Loucy (cell line): ENCODE data around the gene MYOD1.

Source experiments
- H2AFZ ChIP-seq: fragments of 200-600 bp; sonication (generic); 2 replicates; pipeline ENCODE4 v1.6.0; 2016; ENCODE audit warnings: antibody characterized with exemption, mild to moderate bottlenecking, low read length, moderate library complexity
- H3F3A ChIP-seq: fragments of 200-600 bp; 2 replicates; pipeline ENCODE4 v1.6.0; 2016; ENCODE audit warnings: antibody characterized with exemption, low read depth, mild to moderate bottlenecking
- H3K27me3 ChIP-seq: fragments of 200-600 bp; sonication (generic); 2 replicates; pipeline ENCODE4 v1.6.1; 2014; ENCODE audit warnings: low read length, mild to moderate bottlenecking; ENCODE audit not compliant: insufficient read depth, poor library complexity, severe bottlenecking
- H3K36me3 ChIP-seq: fragments of 200-600 bp; sonication (generic); 2 replicates; pipeline ENCODE4 v1.6.1; 2016; ENCODE audit warnings: low read length; ENCODE audit not compliant: insufficient read depth
- H3K4me1 ChIP-seq: fragments of 200-600 bp; sonication (generic); 2 replicates; pipeline ENCODE4 v1.5.1; 2014; ENCODE audit warnings: low read length, mild to moderate bottlenecking; ENCODE audit not compliant: insufficient read depth, poor library complexity, severe bottlenecking
- H3K4me2 ChIP-seq: fragments of 200-600 bp; sonication (generic); 2 replicates; pipeline ENCODE4 v1.6.0; 2014; ENCODE audit warnings: antibody characterized with exemption, low read length, low read depth, mild to moderate bottlenecking; ENCODE audit not compliant: poor library complexity, severe bottlenecking
- H3K4me3 ChIP-seq: fragments of 200-600 bp; sonication (generic); 2 replicates; pipeline ENCODE4 v1.5.1; 2014; ENCODE audit warnings: low read length, mild to moderate bottlenecking, mixed read lengths; ENCODE audit not compliant: poor library complexity, severe bottlenecking
- H3K79me2 ChIP-seq: fragments of 200-600 bp; sonication (generic); 2 replicates; pipeline ENCODE4 v1.6.1; 2014; ENCODE audit warnings: low read length; ENCODE audit not compliant: insufficient read depth
- H3K9ac ChIP-seq: fragments of 200-600 bp; sonication (generic); 2 replicates; pipeline ENCODE4 v1.6.0; 2014; ENCODE audit warnings: mild to moderate bottlenecking, low read depth, low read length, moderate library complexity; ENCODE audit not compliant: poor library complexity, severe bottlenecking
- H3K9me2 ChIP-seq: fragments of 200-600 bp; sonication (generic); replicated peaks from 2 replicates; pipeline ENCODE4 v1.6.1; 2016; ENCODE audit warnings: low read depth, low read length, mixed read lengths
- H3K9me3 ChIP-seq: fragments of 200-600 bp; sonication (generic); 2 replicates; pipeline ENCODE4 v1.6.1; 2014; ENCODE audit warnings: mild to moderate bottlenecking, antibody characterized with exemption, low read length, low read depth; ENCODE audit not compliant: insufficient read depth
- H4K20me1 ChIP-seq: fragments of 200-600 bp; sonication (generic); 2 replicates; pipeline ENCODE4 v1.6.0; 2014; ENCODE audit warnings: antibody characterized with exemption, low read length, mild to moderate bottlenecking; ENCODE audit not compliant: insufficient read depth, poor library complexity, severe bottlenecking
- CTCF ChIP-seq: fragments of 200-600 bp; sonication (generic); conservative IDR thresholded peaks from 2 replicates; pipeline ENCODE4 v1.5.1; 2014; ENCODE audit warnings: mild to moderate bottlenecking, antibody characterized with exemption, low read length
- EZH2phosphoT487 ChIP-seq: fragments of 200-600 bp; IDR thresholded peaks from 2 replicates; pipeline ENCODE4 v1.6.1; 2018; ENCODE audit warnings: antibody characterized with exemption, mild to moderate bottlenecking, moderate library complexity, borderline replicate concordance

Gene MYOD1

GRCh38 chr11:17691976-17692375 lies 27.4 kb upstream of the MYOD1 start:
- Histone ChIP-seq H3K79me2 (no peaks in the 10 kb centered on the region), H3K4me1 (no peaks in the 10 kb centered on the region), H3K36me3 (no peaks in the 10 kb centered on the region), H3K9me2 (no peaks in the 10 kb centered on the region), H4K20me1 (no peaks in the 10 kb centered on the region), H3K9me3 (no peaks in the 10 kb centered on the region), H3F3A (no peaks in the 10 kb centered on the region), H3K9ac (no peak overlapping the region), H3K4me2 (no peak overlapping the region), H2AFZ (no peak overlapping the region), H3K4me3 (no peak overlapping the region), H3K27me3 (peaks cover 4% of the 10 kb centered on the region)
- no peak for TF ChIP-seq CTCF
- TF ChIP-seq EZH2phosphoT487, result no peak

GRCh38 chr11:17692931-17693330 lies 26.4 kb upstream of the MYOD1 start:
- Histone ChIP-seq H3K4me3 (no peak overlapping the region), H3K4me1 (no peaks in the 10 kb centered on the region), H3K27me3 (peaks cover 4% of the 10 kb centered on the region), H3K9ac (no peak overlapping the region), H3K36me3 (no peaks in the 10 kb centered on the region), H3K4me2 (no peak overlapping the region), H2AFZ (no peak overlapping the region), H3K79me2 (no peaks in the 10 kb centered on the region), H3K9me3 (no peaks in the 10 kb centered on the region), H3F3A (no peaks in the 10 kb centered on the region), H4K20me1 (no peaks in the 10 kb centered on the region), H3K9me2 (no peaks in the 10 kb centered on the region)
- TF ChIP-seq CTCF (no peak), EZH2phosphoT487 (no peak)

- Histone ChIP-seq H4K20me1 (no peaks in the 10 kb centered on the region), H3K79me2 (no peaks in the 10 kb centered on the region), H3K4me1 (no peaks in the 10 kb centered on the region), H3K9me3 (no peaks in the 10 kb centered on the region), H3K27me3 (peaks cover 4% of the 10 kb centered on the region), H2AFZ (no peak overlapping the region), H3K9ac (no peak overlapping the region), H3K36me3 (no peaks in the 10 kb centered on the region), H3K9me2 (no peaks in the 10 kb centered on the region), H3K4me2 (no peak overlapping the region), H3K4me3 (no peak overlapping the region), H3F3A (no peaks in the 10 kb centered on the region)
- no peak for TF ChIP-seq EZH2phosphoT487
- TF ChIP-seq CTCF, result no peak
Observed at GRCh38 chr11:17693531-17693930, 25.8 kb upstream of the MYOD1 start.
